ENCODE measurements around the gene IL23R. TPM values are rescaled to one million over a fixed set of nuclear protein-coding genes. Genes with fewer than 3 reads are reported as not detected.

Gene IL23R
- total RNA-seq, 1 donor from 2014 or later: 0.23 TPM

GRCh38 chr1:67226688-67227087 is 60.4 kb downstream of the IL23R start:
- intact Hi-C loops (cut with micrococcal nuclease): no loop called here

GRCh38 chr1:67227196-67227595 is 60.9 kb downstream of the IL23R start:
- intact Hi-C loops (cut with micrococcal nuclease): no loop called here

- intact Hi-C loops (cut with micrococcal nuclease): no loop called here
Observed at GRCh38 chr1:67228791-67229190, 62.5 kb downstream of the IL23R start.

- intact Hi-C loops (cut with micrococcal nuclease): loop anchor here (10.0 kb wide), 1 partner anchor 74 kb away; the partner anchor contains the start of gene IL12RB2
Observed at GRCh38 chr1:67230539-67230938, 64.3 kb downstream of the IL23R start.

GRCh38 chr1:67236277-67236676 is 70.0 kb downstream of the IL23R start:
- intact Hi-C loops (cut with micrococcal nuclease): loop anchor here (10.0 kb wide), 1 partner anchor 69 kb away; the partner anchor contains the start of gene IL12RB2

GRCh38 chr1:67239738-67240137 is 73.5 kb downstream of the IL23R start:
- intact Hi-C loops (cut with micrococcal nuclease): loop anchor here (10.0 kb wide), 1 partner anchor 65 kb away; the partner anchor contains the start of gene IL12RB2

- intact Hi-C loops (cut with micrococcal nuclease): no loop called here
Observed at GRCh38 chr1:67241200-67241746, 75.0 kb downstream of the IL23R start.

- intact Hi-C loops (cut with micrococcal nuclease): no loop called here
Observed at GRCh38 chr1:67242016-67242415, 75.8 kb downstream of the IL23R start.

- intact Hi-C loops (cut with micrococcal nuclease): no loop called here
Observed at GRCh38 chr1:67250051-67250653, 83.9 kb downstream of the IL23R start.

GRCh38 chr1:67256291-67257172 is 90.3 kb downstream of the IL23R start:
- intact Hi-C loops (cut with micrococcal nuclease): no loop called here

- intact Hi-C loops (cut with micrococcal nuclease): no loop called here
Observed at GRCh38 chr1:67257173-67257535, 90.9 kb downstream of the IL23R start.

- intact Hi-C loops (cut with micrococcal nuclease): no loop called here
Observed at GRCh38 chr1:67261680-67262079, 95.4 kb downstream of the IL23R start.

- intact Hi-C loops (cut with micrococcal nuclease): no loop called here
Observed at GRCh38 chr1:67262735-67263134, 96.5 kb downstream of the IL23R start.

- intact Hi-C loops (cut with micrococcal nuclease): no loop called here
Observed at GRCh38 chr1:67264152-67264551, 97.9 kb downstream of the IL23R start.

GRCh38 chr1:67264899-67265298 is 98.6 kb downstream of the IL23R start:
- intact Hi-C loops (cut with micrococcal nuclease): no loop called here

GRCh38 chr1:67269061-67269460 is 102.8 kb downstream of the IL23R start:
- intact Hi-C loops (cut with micrococcal nuclease): no loop called here

- intact Hi-C loops (cut with micrococcal nuclease): no loop called here
Observed at GRCh38 chr1:67270541-67270940, 104.3 kb downstream of the IL23R start.

- intact Hi-C loops (cut with micrococcal nuclease): no loop called here
Observed at GRCh38 chr1:67273591-67273990, 107.3 kb downstream of the IL23R start.

- intact Hi-C loops (cut with micrococcal nuclease): loop anchor here (2.0 kb wide), 2 partner anchors 20 to 30 kb away; no protein-coding TSS in a partner anchor
Observed at GRCh38 chr1:67274623-67275325, 108.5 kb downstream of the IL23R start.

- intact Hi-C loops (cut with micrococcal nuclease): no loop called here
Observed at GRCh38 chr1:67280696-67281095, 114.4 kb downstream of the IL23R start.

GRCh38 chr1:67281244-67281643 is 115.0 kb downstream of the IL23R start:
- intact Hi-C loops (cut with micrococcal nuclease): no loop called here
